Measurements from ENCODE around the gene LYRM2. TPM values are rescaled to one million over a fixed set of nuclear protein-coding genes. Genes with fewer than 3 reads are reported as not detected.

The LYRM2 gene
- total and polyA plus RNA-seq, 7 donors, result 15.0 to 39.6 (median 25.7) TPM

- no peak overlapping the region for H3K4me3 ChIP-seq
- no peak for DNase-seq
- H3K27ac ChIP-seq, result no peak overlapping the region
- no peaks in the 10 kb centered on the region for H3K36me3 ChIP-seq
- no peaks in the 10 kb centered on the region for H3K27me3 ChIP-seq
- H3K4me1 ChIP-seq, result no peaks in the 10 kb centered on the region
- 74 to 79% methylated on average over 4 of the region's 4 CpGs for WGBS, 2 donors
- H3K9me3 ChIP-seq, result no peaks in the 10 kb centered on the region
- intact Hi-C loops (cut with DNase I), result no loop called here
- TF ChIP-seq POLR2AphosphoS5 (IDR thresholded peaks at IDR 0.05), result no peak
- TF ChIP-seq POLR2A (IDR thresholded peaks at IDR 0.05), result no peak
- no peak for TF ChIP-seq EP300 (IDR thresholded peaks at IDR 0.05)
- no peak for TF ChIP-seq CTCF (IDR thresholded peaks at IDR 0.05)
These were observed 55.8 kb downstream of the LYRM2 start for GRCh38 chr6:89582669-89583325.

- Histone ChIP-seq H3K4me1 (no peaks in the 10 kb centered on the region), H3K27ac (no peak overlapping the region), H3K9me3 (no peaks in the 10 kb centered on the region), H3K36me3 (no peaks in the 10 kb centered on the region), H3K27me3 (no peaks in the 10 kb centered on the region), H3K4me3 (no peak overlapping the region)
- intact Hi-C loops (cut with DNase I), result no loop called here
- TF ChIP-seq POLR2AphosphoS5 (IDR thresholded peaks at IDR 0.05) (no peak), POLR2A (IDR thresholded peaks at IDR 0.05) (no peak), CTCF (IDR thresholded peaks at IDR 0.05) (no peak), EP300 (IDR thresholded peaks at IDR 0.05) (no peak)
- DNase-seq, result no peak
- WGBS, 2 donors, result 86 to 87% methylated on average over 4 of the region's 4 CpGs
These were observed 56.9 kb downstream of the LYRM2 start for GRCh38 chr6:89581689-89582088.

GRCh38 chr6:89580997-89581666 lies 57.4 kb downstream of the LYRM2 start:
- no peak for DNase-seq
- H3K4me3 ChIP-seq, result no peak overlapping the region
- no peak overlapping the region for H3K27ac ChIP-seq
- WGBS, 2 donors, result 80 to 87% methylated on average over 3 of the region's 3 CpGs
- intact Hi-C loops (cut with DNase I), result no loop called here
- H3K27me3 ChIP-seq, result no peaks in the 10 kb centered on the region
- no peaks in the 10 kb centered on the region for H3K4me1 ChIP-seq
- no peak for TF ChIP-seq POLR2A (IDR thresholded peaks at IDR 0.05)
- no peaks in the 10 kb centered on the region for H3K36me3 ChIP-seq
- H3K9me3 ChIP-seq, result no peaks in the 10 kb centered on the region

- no peaks in the 10 kb centered on the region for H3K27me3 ChIP-seq
- no peak overlapping the region for H3K4me3 ChIP-seq
- no peak overlapping the region for H3K27ac ChIP-seq
- no peaks in the 10 kb centered on the region for H3K9me3 ChIP-seq
- no peaks in the 10 kb centered on the region for H3K4me1 ChIP-seq
- TF ChIP-seq POLR2A (IDR thresholded peaks at IDR 0.05), result no peak
- no peak for TF ChIP-seq POLR2AphosphoS5 (IDR thresholded peaks at IDR 0.05)
- TF ChIP-seq EP300 (IDR thresholded peaks at IDR 0.05), result no peak
- DNase-seq, result no peak
- 85 to 90% methylated on average over 2 of the region's 2 CpGs for WGBS, 2 donors
- intact Hi-C loops (cut with DNase I), result no loop called here
- no peaks in the 10 kb centered on the region for H3K36me3 ChIP-seq
These were observed 63.0 kb downstream of the LYRM2 start for GRCh38 chr6:89575562-89575960.

- no peaks in the 10 kb centered on the region for H3K36me3 ChIP-seq
- H3K9me3 ChIP-seq, result no peaks in the 10 kb centered on the region
- no peak overlapping the region for H3K27ac ChIP-seq
- 61 to 75% methylated on average over 2 of the region's 2 CpGs for WGBS, 2 donors
- DNase-seq, result no peak
- TF ChIP-seq POLR2A (IDR thresholded peaks at IDR 0.05), result no peak
- TF ChIP-seq POLR2AphosphoS5 (IDR thresholded peaks at IDR 0.05), result no peak
- TF ChIP-seq CTCF (IDR thresholded peaks at IDR 0.05), result no peak
- TF ChIP-seq EP300 (IDR thresholded peaks at IDR 0.05), result no peak
- intact Hi-C loops (cut with DNase I), result no loop called here
- H3K4me1 ChIP-seq, result no peaks in the 10 kb centered on the region
- no peak overlapping the region for H3K4me3 ChIP-seq
- no peaks in the 10 kb centered on the region for H3K27me3 ChIP-seq
These were observed 63.5 kb downstream of the LYRM2 start for GRCh38 chr6:89574910-89575561.
